ENCODE measurements around the gene LIMK2.

GRCh38 chr22:31230871-31231621 is 18.9 kb downstream of the LIMK2 start:
- no peak for TF ChIP-seq NFRKB (IDR thresholded peaks at IDR 0.05)
- TF ChIP-seq HDGF (IDR thresholded peaks at IDR 0.05; ENCODE audit: borderline replicate concordance) = no peak
- TF ChIP-seq ZNF384 (IDR thresholded peaks at IDR 0.05) = no peak
- TF ChIP-seq SP1 (IDR thresholded peaks at IDR 0.05) = no peak
- TF ChIP-seq CTBP1 (IDR thresholded peaks at IDR 0.05; ENCODE audit: borderline replicate concordance) = no peak
- TF ChIP-seq L3MBTL2 (conservative IDR thresholded peaks at IDR 0.05) = no peak
- no peak for TF ChIP-seq FOXM1 (IDR thresholded peaks at IDR 0.05; ENCODE audit: borderline replicate concordance)
- TF ChIP-seq, protein P1, sequence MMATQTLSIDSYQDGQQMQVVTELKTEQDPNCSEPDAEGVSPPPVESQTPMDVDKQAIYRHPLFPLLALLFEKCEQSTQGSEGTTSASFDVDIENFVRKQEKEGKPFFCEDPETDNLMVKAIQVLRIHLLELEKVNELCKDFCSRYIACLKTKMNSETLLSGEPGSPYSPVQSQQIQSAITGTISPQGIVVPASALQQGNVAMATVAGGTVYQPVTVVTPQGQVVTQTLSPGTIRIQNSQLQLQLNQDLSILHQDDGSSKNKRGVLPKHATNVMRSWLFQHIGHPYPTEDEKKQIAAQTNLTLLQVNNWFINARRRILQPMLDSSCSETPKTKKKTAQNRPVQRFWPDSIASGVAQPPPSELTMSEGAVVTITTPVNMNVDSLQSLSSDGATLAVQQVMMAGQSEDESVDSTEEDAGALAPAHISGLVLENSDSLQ (IDR thresholded peaks at IDR 0.05) = no peak
- no peak for TF ChIP-seq SUZ12 (IDR thresholded peaks at IDR 0.05)
- no peak for TF ChIP-seq FOXK2 (IDR thresholded peaks at IDR 0.05)
- no peak for TF ChIP-seq ELF4 (IDR thresholded peaks at IDR 0.05)
